ENCODE results near the gene MAMDC4.

Gene MAMDC4

GRCh38 chr9:136886610-136887597, 34.8 kb downstream of the MAMDC4 start:
- DNase-seq (ENCODE audit: low read depth, low spot score): no peak

GRCh38 chr9:136888454-136888853, 36.3 kb downstream of the MAMDC4 start:
- no peak for DNase-seq (ENCODE audit: low read depth, low spot score)

- DNase-seq (ENCODE audit: low read depth, low spot score): no peak
Measured at GRCh38 chr9:136889858-136890257, 37.7 kb downstream of the MAMDC4 start.

- DNase-seq (ENCODE audit: low read depth, low spot score): no peak
Measured at GRCh38 chr9:136890661-136891060, 38.5 kb downstream of the MAMDC4 start.

- DNase-seq (ENCODE audit: low read depth, low spot score): no peak
Measured at GRCh38 chr9:136896027-136896426, 43.9 kb downstream of the MAMDC4 start.

GRCh38 chr9:136898483-136899100, 46.4 kb downstream of the MAMDC4 start:
- DNase-seq (ENCODE audit: low read depth, low spot score): no peak

- no peak for DNase-seq (ENCODE audit: low read depth, low spot score)
Measured at GRCh38 chr9:136899196-136899595, 47.0 kb downstream of the MAMDC4 start.

- no peak for DNase-seq (ENCODE audit: low read depth, low spot score)
Measured at GRCh38 chr9:136900556-136900955, 48.4 kb downstream of the MAMDC4 start.

GRCh38 chr9:136900988-136901515, 48.9 kb downstream of the MAMDC4 start:
- DNase-seq (ENCODE audit: low read depth, low spot score): no peak

- DNase-seq (ENCODE audit: low read depth, low spot score): no peak
Measured at GRCh38 chr9:136901516-136902258, 49.5 kb downstream of the MAMDC4 start.

- no peak for DNase-seq (ENCODE audit: low read depth, low spot score)
Measured at GRCh38 chr9:136902259-136902821, 50.2 kb downstream of the MAMDC4 start.

- no peak for DNase-seq (ENCODE audit: low read depth, low spot score)
Measured at GRCh38 chr9:136903041-136903554, 51.0 kb downstream of the MAMDC4 start.

- DNase-seq (ENCODE audit: low read depth, low spot score): no peak
Measured at GRCh38 chr9:136906266-136906665, 54.1 kb downstream of the MAMDC4 start.

- no peak for DNase-seq (ENCODE audit: low read depth, low spot score)
Measured at GRCh38 chr9:136907011-136907914, 55.1 kb downstream of the MAMDC4 start.

Data from brain pericyte (primary cell).